NOMO-1 treated with dmso at 0.1 percent for 144 hours (cell line): Measurements from ENCODE around the gene LIN7B.
"Not testable (repeated sequence)": the region's sequence is repeated elsewhere in the genome, so short reads cannot be mapped to it uniquely, and the experiment has no call there.

ENCODE experiments used
- DNase-seq: peaks from one replicate; lab custom pipeline; 2025; ENCODE audit not compliant: unreplicated experiment; lab: John Stamatoyannopoulos, UW

LIN7B gene, protein sequence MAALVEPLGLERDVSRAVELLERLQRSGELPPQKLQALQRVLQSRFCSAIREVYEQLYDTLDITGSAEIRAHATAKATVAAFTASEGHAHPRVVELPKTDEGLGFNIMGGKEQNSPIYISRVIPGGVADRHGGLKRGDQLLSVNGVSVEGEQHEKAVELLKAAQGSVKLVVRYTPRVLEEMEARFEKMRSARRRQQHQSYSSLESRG

DNA sequence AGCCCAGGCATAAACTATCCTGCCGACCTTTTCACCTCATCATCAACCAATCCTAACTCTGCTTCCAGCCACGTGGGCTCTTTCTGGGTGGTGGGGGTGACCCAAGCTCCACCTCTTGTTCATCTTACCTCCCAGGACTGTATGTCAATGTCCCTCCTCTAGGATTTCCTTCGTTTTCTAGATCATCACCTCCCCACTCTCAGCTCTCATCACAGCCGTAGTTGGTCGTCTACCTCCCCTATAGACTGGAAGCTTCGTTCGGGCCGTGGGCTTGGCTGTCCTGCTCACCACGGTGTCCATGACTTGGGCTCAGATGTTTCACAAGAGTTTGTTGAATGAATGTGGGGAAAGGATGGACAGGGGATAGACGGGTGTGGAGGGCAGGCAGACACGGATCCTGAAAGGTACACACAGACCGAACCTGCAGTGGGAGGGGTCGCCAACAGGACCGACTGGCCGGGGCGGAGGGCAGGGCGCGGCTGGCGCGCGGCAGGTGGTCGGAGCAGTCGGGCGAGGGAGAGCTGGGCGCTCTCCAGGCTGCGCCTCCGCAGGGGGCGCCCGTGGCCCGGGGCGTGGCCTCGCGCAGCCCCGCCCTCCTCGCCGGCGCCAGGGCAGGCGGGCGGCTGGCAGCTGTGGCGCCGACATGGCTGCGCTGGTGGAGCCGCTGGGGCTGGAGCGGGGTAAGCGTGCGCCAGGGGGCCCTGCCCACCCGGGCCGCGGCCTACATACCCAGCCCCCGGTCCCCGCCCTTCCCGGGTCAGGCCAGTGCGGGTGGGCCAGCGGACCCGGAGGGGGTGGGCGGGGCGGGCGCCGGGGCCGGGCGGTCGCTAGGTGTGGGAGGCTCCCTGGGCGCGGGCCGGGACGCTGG is at the start of gene LIN7B:
Gene LIN7B, plus strand, starts transcription at position 609 of the 868 bp plus-strand sequence. Its CDS starts 35 bp downstream, at position 644.
- peak; percentile 52 for DNase-seq

DNA sequence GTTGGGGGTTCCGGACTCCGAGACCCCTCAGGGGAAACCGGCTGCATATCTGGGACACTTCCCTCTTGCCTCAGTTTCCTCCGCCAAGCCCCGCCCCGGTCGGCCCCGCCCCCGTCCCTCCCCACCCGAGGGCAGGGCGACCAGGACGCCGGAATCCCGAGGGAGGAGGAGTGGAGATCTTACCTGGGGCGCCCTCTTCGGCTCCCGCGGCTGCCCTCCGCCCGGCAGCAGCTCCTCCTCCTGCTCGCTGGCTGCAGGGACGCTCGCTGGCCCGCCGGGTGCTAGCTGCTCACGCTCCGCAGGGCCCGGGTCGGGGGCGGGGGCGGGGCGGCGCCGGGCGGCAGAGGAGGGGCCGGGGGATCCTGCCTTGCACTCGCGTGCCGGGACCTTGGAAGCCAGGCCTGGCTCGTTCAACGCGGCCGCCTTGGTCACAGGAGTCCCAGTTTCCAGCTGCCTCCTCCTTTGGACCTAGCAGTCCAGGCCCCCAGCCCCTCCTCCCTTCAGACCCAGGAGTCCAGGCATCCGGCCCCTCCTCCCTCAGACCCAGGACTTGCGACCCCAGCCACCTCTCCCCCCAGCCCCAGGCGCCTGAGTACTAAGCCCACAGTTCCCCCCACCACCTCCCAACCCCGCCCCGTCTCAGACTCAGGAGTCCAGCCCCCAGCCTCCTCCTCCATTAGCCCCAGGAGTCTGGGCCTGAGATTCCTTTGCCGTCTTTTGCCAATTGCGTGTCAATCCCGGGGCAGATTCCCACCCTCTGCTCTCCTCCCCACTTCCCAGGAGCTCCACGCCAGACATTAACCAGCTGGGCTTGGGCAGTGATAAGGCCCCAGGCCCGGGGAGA is 49.2 kb upstream of the LIN7B start, which contains the start of gene NTF4:
Gene NTF4, minus strand, starts transcription at position 51 of the 844 bp plus-strand sequence. CDS start 2,821 bp downstream, outside the sequence.
- no peak for DNase-seq

DNA sequence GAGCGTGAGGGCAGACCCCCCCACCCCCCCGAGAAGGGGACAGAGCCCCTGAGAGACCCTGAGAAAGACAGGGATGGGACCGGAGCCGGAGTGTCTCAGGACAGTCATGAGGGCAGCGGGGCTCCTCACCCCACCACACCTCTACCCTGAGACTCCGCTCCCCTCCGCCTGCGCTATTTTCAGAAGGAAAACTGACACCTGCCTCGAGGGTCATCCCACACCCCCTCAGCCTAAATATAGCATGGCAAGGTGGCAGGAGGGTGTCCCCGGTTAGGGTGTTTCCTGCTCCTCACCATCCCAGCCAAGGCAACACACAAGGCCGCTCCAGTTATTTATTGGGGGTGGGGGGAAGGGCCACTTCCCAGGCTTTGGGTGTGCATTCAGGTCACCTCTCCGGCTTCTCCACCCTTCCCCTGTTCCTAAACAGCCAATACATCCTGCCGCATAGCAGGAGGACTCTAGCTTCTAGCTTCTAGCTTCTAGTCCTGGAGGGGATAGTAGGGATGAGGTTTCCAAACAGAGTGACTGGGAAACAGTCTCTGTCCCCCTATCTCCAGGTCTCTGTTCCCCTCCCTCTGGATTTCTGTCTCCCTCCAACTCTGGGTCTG is 48.2 kb upstream of the LIN7B start:
- DNase-seq, result no peak

DNA sequence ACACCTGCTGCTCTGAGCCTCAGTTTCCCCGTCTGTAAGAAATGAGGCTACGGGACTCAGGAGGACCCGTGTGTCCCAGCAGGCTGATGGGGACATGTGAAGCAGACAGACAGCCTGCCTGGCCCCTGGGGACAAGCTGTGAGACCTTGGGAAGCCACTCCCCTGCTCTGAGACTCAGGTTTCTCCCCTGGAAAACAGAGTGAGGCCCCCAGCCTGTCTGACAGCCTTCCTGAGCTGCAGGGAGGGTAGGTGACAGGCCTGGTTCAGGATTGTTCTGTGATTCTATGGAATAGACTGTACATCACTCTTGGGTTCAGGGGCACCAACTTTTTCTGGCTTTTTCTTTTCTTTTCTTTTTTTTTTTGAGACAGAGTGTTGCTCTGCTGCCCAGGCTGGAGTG is 46.6 kb upstream of the LIN7B start:
- no peak for DNase-seq

DNA sequence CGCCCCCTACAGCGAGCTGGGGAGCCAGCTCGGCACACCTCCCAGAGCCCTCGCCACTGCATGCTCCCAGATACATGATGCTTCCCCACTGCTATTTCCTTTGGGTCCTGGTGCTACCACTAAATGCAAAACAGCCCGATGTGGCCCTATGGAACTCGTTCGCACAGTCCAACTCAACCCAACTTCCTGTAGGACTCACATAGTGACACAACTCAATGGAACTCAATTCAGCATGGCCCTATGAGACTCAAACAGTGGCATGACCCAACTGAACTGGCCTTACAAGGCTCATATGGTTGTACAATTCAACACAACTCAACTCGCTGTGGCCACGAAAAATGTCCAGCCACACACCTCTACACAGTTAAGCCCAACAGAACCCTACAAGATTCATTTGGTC is 45.1 kb upstream of the LIN7B start:
- no peak for DNase-seq

DNA sequence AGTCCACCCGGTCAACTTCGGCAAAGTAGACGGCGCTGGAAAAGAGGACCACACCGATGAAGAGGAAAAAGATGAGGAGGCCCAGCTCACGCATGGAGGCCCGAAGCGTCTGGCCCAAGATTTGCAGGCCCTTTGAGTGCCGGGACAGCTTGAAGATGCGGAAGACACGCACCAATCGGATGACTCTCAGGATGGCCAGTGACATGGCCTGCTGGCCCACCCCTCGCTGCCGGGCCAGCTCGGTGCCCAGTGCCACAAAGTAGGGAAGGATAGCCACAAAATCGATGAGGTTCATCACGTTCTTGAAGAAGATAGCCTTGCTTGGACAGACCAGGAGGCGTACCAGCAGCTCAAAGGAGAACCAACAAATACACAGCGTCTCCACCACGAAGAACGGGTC is 43.8 kb upstream of the LIN7B start:
- no peak for DNase-seq

DNA sequence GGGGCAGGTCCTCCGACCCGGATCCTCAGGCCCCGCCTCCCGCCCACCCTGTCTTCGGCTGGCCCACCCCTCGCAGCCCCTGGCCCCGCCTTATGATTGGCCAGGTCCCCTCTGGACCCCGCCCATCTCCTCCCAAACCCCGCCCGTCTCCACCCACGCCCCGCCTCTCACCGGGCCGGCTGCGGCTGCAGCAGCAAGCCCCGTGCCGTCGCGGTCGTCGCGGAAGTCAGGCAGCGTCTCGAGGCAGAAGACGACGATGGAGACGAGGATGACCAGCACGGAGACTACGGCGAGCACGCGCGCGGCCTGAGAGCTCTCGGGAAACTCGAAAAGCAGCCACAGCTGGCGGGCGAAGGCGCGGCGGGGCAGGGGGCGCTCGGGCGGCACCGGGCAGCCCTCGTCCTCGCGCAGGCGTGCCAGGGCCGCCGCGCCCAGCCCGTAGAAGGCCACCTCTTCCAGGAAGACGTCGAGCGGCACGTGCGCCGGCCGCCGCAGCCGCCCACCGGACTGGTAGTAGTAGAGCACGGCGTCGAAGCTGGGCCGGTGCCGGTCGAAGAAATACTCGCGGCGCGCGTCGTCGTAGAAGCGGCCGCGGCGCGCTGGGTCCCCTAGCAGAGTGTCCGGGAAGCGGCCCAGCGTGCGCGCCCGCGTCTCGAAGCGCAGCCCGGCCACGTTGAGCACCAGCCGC is 42.2 kb upstream of the LIN7B start:
- DNase-seq, result no peak

DNA sequence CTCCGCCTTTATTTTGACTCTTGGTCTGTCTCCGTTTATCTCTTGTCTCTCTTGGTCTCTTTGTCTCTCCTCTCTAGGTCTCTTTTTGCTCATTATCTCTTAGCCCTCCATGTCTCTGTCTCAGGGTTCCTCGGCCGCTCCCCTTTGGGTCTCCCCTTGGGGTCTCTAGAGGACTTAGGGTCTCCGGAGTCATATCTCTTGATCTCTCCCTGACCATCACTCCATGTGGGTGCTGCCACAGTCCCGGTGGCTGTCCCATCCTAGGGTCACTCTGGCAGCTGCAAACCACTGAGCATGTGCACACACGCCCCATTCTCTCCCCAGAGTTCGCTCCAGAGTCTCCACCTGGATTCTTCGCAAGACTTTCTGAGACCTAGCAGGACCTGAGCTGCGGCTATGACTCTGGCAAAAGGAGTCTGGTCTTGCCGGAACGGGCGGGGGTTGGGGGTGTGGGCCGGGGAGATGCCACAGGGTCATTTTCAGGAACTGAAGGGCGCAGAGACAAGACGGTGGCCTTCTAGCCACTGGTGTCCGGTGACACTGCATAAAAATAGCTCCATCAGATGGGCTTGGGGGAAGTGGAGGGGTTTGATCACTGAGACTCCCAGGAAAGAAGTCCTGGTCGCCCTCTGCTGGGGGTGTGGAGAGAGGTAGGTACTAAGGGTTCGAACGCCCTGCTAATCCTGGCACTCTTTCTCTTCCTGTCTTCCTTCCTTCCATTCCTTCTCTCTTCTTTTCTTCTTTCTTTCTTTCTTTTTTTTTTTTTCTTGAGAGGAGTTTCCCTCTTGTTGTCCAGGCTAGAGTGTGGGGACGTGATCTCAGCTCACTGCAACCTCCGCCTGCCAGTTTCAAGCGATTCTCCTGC is 40.4 kb upstream of the LIN7B start:
- peak; percentile 26 for DNase-seq

DNA sequence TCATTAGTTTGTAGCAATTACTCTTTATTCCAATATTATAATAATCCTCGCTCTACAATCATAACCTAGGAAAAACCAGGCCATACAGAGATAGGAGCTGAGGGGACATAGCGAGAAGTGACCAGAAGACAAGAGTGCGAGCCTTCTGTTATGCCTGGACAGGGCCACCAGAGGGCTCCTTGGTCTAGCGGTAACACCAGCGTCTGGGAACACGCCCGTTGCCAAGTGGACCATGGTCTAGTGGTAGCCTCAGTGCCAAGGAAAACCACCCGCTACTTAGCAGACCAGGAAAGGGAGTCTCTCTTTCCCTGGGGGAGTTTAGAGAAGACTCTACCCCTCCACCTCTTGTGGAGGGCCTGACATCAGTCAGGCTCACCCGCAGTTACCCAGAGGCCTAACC is 39.3 kb upstream of the LIN7B start:
- not testable (repeated sequence) for DNase-seq

DNA sequence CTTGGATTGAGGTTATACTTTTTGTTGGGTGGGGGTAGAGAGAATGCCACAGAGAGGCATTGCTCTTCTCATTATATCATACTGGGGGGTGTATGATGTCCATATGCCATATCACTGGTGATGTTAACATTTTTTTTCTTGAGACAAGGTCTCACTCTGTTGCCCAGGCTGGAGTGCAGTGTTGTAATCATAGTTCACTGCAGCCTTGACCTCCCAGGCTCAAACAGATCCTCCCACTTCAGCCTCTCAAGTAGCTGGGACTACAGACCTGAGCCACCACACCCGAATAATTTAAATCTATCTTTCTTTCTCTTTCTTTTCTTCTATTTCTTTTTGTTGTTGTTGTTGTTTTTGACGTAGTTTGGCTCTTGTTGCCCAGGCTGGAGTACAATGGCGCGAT is 33.8 kb upstream of the LIN7B start:
- no peak for DNase-seq

DNA sequence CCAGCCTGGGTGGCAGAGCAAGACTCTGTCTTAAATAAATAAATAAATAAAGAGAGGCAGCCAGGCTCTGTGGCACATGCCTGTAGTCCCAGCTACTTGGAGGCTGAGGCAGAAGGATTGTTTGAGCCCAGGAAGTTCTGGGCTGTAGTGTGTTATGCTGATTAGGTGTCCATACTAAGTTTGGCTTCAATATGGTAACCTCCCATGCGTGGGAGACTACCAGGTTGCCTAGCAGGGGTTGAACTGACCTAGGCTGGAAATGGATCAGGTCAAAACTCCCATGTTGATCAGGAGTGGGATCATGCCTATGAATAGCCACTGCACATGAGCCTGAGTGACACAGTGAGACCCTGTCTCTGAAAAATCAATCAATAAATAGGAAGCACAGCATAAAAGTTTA is 32.9 kb upstream of the LIN7B start:
- no peak for DNase-seq

DNA sequence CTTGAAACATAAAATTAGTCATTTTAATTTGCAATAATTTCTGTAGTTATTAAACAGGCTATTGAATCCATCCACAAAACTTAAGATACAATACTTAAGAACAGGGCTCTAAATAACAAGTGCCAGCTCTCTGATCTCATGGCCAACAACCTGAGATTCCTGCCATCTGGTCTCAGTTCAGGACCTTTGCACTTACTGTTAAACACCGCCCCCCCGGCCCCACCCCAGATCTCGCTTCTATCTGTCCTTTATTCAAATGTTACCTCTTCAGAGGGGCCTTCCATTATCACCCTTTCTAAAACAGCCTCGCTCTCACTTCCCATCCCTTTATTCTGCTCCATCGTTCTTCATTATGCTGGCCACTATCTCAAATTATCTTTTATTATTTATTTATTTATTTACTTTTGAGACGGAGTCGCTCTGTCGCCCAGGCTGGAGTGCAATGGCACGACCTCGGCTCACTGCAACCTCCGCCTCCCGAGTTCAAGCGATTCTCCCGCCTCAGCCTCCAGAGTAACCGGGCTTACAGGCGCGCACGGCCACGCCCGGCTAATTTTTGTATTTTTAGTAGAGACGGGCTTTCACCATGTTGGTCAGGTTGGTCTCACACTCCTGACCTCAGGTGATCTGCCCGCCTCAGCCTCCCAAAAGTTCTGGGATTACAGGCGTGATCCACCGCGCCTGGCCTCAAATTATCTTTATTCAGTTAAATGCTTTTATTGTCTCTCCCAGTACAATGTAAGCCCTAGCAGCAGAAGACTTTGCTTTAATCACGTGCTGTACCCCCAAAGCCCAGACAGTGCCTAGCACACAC is 29.8 kb upstream of the LIN7B start:
- DNase-seq, result no peak

DNA sequence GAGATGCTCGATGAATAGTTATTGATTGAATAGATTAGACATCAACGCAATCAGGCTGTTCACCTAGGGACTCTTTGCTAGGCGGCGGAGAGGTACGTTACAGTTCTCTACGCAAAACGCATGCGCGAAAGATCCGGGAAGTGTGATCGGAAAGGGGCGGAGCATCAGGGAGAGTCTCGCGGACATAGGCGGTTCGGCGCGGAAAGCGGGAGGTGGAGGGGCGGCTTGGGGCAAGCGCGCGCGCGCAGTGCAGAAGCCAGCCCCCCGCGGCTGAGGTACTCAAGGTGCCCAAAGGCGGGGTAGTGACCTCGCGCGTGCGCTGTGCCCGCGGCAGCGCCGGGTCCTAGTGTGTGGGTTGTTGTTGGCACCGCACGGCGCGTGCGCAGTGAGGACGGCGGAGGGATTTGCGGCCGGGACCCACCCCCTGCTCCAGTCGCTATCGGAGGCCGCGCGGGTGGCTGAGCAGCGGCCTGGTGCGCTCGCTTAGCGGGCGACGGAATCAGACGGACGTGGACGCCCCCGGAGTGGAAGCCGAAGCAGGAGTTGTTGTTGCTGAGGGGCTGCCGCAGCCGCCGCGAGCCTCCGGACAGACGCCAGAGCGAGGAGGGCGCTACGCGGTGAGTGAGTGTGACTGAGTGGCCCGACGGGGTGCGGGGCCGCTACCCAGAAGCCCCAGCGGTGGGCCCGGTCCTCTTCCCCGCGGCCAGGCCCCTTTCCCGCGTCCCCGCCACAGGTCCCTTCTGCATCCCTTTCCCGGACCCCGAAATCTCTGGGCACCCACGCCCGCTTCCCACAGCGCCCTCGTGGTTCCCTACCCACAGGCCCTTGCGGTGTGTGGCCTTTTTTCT is 28.9 kb upstream of the LIN7B start, which contains the start of gene SNRNP70:
Gene SNRNP70, plus strand, starts transcription at position 432 of the 848 bp plus-strand sequence. CDS start 964 bp downstream, outside the sequence.
- peak; percentile 98 for DNase-seq

DNA sequence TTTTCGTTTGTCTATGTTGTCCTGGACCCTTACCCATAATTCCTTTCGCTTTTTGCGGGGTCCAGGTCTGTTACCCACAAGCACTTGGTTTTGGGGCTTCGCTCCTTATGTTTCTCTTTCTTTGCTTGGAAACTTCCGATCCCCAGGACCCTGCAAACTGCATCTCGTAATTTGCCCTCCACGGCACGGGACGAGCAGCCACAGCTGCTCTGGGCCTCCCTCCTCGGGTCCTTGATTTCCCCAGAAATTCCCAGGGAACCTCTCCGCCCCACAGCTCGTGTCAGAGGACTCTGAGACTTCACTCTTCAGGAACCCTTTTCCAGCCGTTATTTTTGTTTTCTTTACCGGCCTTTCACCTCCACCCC is 28.3 kb upstream of the LIN7B start:
- DNase-seq, result no peak

DNA sequence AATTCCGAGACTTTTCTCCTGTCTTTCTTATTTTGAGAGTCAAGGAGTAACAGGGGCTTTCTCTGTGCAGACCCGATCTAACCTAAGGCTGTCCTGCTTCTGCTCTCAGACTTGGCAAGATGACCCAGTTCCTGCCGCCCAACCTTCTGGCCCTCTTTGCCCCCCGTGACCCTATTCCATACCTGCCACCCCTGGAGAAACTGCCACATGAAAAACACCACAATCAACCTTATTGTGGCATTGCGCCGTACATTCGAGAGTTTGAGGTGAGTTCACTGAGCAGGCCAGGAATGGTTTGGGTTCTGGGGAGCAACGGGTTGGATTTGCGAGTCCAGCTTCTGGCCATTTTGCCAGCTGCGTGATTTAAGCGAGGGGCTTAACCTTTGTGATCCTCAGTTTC is 27.9 kb upstream of the LIN7B start:
- DNase-seq, result no peak

DNA sequence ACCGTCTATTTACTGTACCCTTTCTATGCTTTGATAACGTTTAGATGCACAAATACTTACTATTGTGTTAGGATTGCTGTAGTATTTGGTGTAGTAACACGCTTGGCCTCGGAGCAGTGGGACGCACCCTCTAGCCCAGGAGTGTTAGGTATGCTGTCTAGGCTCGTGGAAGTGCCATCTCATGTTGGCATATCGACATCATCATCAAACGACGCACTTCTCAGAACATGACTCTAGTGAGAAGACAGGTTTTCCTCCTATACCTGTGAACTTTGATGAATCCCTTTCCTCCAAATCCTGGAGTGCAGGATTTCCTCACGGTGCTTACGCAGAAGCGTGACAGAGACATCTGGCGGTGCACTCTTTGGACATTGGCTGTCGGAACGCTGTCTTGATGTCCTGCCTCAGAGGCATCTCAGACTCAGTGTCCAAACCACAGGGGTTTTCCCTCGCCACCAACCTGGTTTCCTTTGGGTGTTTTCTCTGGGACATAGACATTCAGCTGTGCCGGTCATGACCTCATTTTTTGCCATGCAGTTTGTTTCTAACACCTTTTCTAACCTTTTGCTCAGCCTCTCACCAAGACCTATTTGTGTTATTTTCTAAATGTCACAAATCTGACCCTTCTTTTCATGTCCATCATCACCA is 22.7 kb upstream of the LIN7B start:
- no peak for DNase-seq

DNA sequence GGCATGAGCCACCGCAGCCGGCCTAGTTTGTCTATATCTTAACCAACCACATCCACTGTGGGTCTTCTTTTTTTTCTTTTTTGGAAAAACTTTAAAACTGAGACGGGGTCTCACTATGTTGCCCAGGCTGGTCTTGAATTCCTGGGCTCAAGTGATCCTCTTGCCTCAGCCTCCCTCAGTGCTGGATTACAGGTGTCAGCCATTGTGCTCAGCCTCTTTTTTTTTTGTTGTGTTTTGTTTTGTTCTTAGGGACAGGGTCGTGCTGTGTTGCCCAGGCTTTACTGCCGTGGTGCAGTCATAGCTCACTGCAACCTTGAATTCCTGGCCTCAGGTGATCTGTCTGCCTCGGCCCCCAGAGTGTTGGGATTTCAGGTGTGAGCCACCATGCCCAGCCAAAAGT is 21.5 kb upstream of the LIN7B start:
- no peak for DNase-seq
